ENCODE data around the gene SOX5. TPM values are rescaled to one million over a fixed set of nuclear protein-coding genes. Genes with fewer than 3 reads are reported as not detected.

Gene SOX5
- total RNA-seq, result 3.0 and 6.6 TPM in 2 replicates

GRCh38 chr12:23949348-23950209 is at the start of gene SOX5:
TSS of gene SOX5 (minus strand) at chr12:23949670. CDS start at chr12:23949601, 69 bp downstream.

Measured in smooth muscle cell of the pulmonary artery (primary cell).